Stimulated activated CD4-positive, alpha-beta T cell treated with anti-CD3 and anti-CD28 coated beads, Interleukin-4, amount 100 ng/mL, for 1 hour (primary cell): ENCODE results near the gene SLC22A3.
"Not testable (repeated sequence)": the region's sequence is repeated elsewhere in the genome, so short reads cannot be mapped to it uniquely, and the experiment has no call there.

Source experiments
- DNase-seq: peaks from one replicate; pipeline ENCODE4 v3.0.0-alpha.2; 2020

SLC22A3 gene

DNA sequence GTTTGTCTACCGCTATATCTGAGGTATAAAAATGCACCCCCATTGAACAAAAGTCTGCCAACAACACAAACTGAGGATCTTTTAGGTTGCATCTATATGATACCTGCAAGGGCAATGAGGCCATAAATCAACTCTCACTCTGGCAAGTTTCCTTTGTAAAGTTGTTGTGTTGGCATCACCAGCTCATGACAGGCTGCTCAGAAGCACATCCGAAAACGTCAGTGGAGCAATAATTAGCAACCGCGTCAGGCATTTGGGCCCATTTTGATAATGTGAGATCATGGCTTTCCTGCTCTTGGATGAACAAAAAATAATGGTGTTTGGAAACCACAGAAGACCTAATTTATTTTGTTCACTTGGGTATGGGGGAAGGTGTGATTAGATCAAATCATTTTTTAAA is 12.0 kb upstream of the SLC22A3 start:
- no peak for DNase-seq

DNA sequence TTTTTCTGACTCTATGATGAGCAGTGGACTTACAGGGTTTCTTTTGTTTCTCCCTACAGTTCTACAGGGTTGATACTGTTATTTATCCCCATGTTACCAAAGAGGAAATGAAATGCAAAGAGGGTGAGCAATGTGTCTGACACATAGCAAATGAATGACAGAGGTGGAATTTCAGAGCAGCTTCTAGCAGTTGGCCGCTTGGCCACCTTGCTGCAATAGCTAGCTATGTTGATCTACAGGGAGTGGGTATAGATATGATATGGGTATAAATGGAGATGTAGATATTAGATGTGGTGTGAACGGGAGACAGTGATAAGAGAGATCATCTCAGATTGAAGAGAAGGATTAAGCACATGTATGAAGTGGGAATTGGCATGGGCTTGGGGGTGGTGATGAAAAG is 10.9 kb upstream of the SLC22A3 start:
- DNase-seq, result no peak

DNA sequence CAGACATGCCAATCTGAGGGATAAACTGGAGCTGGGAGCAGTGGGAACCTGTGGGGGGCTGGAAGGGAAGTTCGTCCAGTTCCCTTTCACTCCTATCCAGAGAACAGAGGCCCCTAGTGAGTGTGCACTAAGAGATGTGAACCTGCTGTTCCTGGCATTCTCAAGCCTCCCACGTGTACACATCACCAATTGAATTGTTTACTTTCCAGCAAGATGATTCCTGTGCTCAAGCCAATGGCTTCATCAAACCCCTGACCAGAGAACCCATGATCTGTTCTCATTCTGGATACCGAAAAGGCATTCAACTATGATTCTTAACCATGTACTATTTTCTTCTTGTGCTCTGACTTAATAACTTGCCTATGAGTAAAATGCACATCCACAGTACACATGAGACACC is 10.2 kb upstream of the SLC22A3 start:
- no peak for DNase-seq

DNA sequence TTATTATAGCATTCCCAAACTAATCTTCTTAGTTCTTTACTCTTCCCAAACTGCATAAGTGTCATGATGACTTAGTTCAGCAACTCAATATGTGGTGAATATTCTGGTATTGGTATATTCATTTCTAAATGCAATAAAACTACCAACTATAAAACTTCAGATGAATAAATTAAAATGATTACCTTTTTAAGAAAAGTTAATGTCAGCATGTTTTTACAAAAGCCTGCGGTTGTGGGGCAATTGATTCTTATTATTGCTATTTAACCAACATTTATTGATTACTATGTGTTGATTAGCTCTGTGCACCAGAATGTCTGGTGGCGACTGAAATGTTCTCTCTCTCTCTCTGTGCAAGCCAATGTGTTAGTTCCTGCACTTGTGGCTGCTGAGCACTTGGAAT is 5.0 kb upstream of the SLC22A3 start:
- no peak for DNase-seq

DNA sequence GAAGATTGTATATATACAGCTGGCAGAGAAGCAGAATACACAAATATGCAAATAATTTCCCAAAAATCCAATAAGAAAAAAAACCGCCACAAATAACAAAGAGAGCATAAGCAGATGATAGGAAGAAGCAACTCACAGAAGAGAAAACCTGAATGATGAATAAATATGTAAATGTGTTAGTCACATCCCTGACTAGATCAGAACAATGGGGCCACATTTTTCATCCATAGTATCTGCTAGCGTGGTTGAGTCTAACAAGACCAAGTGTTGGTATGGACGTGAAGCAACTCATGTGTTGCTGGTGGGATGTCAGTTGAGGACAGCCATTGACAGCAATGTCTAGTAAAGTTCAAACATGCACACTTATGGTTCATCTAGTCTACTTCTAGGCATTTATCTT is 3.9 kb upstream of the SLC22A3 start:
- no peak for DNase-seq

DNA sequence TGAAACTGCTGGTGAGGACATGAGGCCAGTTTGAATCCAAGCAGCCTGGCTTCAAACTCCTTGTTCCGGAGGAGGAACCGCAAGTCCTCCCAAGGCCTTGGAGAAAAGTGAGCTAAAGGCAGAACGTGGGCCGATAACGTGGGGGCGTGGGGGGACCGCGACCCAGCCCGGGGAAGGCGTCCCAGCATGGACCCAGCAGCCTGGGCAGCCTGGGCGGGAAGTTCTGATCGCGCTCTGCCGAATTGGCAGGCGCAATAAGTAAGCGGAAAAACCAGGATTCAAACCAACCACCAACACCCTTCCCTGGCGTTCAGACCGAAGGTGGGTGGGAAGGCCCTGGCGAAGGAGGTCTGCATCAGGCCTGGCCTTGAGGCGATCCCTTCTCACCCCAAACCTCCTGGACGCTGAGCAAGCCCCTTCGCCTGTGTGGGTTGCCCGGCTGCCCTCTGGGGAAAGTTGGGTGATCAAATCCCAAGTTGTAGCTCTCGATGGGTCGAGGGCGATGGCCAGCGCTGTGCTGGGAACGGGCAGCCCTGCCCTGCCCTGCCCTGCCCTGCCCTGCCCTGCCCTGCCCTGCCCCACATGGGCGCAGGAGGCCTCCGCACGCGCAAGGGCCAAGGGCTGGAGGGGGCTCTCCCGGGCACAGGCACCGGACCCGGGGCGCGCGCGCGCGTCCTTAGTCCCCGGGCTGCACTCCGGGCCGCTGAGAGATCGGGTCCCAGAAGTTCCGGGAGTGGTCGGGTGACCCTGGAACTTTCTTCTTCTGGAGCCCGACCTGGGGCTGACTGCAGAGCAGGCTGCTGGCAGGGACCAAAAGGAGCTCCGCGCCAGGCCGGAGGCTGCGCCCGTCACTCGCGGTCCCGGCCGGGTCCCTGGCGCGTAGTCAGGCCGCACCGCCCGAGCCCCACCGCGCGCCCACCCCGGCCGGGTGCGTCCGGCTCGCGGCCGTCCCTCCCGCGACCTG is 637 bp upstream of the SLC22A3 start:
- DNase-seq, result no peak

DNA sequence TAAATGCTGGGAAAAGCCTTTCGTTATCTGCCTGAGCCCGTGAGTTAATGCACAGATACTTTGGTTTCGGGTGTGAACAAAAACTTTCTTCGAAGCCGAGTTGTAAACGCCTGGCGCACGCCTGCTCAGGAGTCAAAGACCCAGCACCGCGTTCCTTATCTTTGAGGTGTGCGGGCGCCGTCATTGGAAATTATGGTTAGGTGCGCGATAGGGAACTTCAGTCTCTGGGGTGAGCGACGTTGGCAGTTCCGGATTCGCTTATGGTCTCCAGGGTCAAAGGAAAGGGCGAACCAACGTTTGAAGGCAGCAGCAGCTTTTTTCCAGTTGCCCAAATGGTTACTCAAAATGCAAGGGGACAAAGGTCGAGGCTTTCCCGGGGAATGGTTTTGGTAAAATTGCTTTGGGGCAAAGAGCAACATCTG is 853 bp downstream of the SLC22A3 start:
- DNase-seq, result no peak

DNA sequence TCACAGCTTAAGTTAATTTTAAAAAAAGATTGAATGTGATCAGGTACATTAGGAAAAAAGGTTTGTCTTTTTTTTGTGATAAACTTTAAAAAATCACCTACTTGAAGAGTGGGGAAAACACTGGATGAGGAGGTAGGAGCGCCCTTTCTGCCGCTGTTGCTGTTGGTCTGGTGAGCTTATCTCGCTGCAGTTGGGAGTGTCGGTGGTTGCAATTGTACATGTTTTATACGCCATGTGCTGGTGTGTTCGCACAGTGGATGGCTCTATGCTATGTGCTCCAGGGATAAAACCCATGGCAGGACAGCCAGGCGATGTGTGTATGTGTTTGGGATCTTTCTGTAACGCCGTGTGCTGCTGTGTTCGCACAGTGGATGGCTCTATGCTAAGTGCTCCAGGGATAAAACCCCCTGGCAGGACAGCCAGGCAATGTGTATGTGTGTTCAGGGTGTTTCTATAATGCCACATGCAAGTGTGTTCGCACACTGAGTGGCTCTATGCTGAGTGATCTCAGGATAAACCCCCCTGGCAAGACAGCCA is 1.7 kb downstream of the SLC22A3 start:
- no peak for DNase-seq

DNA sequence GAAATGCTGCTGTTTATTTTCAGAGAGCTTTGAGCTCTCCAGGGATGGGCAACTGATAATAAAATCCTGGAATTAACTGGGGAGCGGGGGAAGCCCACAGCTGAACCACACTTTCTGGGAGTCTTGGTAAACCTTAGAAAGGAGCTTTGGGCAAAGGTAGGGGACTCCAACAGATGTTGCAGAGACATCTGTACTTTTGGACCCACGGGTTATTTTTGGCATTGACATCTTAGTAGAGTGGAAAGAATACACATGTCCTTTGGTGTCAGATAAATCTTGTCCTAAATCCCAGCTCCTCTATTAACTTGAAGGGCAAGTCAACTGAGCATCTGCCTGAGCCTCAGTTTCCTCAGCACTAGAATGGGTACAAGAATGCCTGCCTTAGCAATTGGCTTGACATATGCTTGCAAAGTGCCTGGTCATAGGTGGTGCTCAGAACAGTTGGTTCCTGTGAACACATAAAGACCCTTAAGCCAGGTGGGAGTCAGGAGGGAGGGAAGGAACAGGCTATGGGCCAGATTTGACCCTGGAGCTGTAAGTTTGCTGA is 5.8 kb downstream of the SLC22A3 start:
- DNase-seq, result no peak

DNA sequence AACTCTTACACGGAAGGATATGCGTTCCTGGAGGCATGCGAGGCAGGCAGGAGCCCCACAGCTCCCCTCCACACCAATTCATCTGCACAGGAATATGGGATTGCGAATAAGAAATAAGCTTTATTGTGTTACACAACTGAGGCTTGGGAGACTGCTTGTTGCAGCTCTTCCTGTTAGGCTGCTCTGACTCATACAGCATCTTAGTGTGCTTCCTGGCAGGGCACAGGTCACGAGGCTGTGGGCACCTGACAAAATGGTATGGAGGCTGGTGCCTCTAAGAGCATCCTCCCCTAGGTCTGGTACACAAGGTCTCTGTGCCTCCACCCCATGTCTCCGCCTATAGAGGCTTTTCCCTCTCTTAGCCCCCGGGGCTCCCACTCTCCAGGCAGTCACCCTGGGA is 6.8 kb downstream of the SLC22A3 start:
- no peak for DNase-seq

DNA sequence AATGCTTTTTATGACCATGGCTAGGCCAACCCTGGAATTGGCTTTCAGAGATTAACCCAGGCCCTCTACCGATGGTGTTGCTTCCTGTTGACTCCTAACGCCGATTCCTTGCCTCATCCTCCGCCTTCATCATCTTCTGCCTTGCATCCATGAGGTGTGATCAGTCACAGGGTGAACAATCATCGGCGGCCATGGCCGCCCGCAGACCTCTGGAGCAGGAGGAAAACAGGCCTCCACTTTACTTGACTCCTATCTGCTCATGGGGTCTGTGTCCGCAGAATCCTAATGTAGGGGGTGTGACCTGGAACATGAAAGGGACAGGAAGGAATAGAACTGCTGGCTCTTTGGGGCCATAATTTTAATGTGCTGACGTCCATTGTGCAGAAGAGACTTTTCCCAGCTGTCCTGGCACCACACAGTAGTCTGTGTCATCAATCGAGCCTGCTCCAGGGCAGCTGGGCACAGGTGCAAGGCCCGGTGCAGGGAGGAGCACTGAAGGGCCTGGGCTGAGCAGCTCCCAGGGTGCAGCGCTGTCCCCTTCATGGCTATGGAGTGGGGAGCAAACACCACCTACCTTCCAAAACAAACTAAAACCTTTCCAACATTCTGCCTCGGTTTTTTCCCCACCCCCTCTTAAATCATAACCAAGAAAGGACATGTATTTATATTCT is 8.0 kb downstream of the SLC22A3 start:
- DNase-seq, result no peak

DNA sequence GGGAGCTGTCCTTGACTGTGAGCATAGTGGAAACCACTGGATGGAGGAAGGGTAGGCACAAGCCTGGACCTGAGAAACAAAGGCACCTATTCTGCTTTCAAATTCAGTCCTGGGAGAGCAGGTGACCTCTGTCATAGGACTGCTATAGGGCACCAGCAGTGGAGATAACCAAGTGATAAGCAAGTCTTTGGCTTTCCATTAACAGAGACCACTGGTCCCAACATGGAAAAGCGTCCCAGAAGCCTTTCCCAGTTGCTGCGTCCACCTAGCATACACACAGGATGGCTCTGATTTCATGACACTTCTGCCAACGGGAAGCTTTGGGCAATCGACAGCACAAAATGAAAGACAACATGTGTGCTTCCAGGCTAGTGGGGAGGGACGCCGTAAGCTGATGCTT is 8.9 kb downstream of the SLC22A3 start:
- DNase-seq, result no peak

DNA sequence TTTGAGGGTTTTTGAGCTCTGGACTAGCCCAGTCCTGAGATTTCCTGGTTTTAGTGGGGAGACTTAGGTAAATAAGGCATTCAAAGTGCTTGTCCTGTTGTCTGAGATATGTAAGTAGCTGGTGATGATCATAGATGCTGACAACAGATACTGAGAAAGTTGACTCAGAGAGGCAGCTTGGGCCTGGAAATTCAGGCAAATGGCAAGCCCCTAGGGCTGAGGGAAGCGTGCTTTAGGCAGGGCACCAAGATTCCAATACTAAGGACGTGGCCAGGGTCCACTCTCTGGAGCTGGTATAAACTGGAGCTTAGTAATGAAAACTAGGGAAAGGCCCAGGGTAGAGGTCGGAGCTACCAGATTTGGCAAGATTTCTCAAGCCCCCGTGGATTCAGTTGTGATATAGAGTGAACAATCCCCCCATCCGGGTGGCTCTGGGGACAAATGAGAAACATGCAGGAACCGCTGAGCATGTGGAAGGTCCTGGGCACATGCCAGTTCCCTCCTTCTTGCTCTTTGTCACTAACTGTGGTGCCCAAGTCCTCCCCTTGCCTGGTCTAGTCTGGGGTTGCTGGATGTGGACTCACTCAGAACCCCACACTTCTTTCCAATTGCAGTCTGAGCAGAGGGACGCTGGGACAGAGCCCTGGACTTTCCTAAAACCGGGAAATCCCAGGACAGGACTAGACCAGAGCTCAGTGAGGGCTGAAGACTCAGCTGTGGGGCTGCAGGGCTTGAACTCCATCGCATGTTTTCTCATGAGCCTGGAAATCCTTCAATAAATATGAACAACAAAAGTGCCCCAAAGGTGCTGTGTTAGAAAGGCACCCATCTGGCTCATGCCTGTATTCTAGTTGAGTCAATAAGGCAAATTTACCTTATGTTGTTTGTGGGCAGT is 10.3 kb downstream of the SLC22A3 start:
- DNase-seq, result no peak

DNA sequence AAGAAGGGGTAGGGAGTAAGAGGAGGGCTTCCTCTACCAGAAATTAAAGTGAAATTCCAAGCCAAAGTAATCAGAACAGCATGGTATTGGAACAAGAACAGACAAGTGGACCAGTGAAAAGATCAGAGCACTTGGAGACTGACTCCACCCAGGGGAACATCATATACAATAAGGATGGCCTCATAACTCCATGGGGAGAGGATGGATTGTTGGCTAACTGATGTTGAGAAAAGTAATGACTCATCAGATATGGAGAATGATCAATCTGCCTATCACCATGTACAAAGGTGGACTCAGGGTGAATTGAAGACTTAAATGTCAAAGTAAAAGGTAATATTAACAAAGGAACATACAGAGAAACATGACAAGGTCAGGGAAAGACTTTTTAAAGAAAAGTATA is 12.8 kb downstream of the SLC22A3 start:
- no peak for DNase-seq

DNA sequence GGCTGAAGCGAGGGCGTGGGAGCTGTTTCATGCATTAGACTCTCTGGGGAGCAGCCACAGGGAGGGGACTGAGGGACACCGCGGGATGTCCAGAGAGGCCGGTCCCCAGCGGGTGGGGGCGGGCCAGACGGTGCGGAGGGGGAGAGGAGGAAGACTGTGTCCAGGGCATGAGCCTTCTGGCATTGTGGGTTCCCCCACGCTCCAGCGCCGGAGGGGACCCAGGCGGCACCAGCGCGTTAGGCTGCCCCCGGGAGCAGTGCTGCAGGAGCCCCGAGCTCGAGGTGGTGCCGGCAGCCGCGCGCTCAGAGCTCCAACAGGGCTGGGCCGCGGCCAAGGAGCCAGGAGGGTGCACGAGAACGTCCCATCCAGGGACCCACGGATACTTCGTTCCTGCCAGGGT is 14.4 kb downstream of the SLC22A3 start:
- no peak for DNase-seq

DNA sequence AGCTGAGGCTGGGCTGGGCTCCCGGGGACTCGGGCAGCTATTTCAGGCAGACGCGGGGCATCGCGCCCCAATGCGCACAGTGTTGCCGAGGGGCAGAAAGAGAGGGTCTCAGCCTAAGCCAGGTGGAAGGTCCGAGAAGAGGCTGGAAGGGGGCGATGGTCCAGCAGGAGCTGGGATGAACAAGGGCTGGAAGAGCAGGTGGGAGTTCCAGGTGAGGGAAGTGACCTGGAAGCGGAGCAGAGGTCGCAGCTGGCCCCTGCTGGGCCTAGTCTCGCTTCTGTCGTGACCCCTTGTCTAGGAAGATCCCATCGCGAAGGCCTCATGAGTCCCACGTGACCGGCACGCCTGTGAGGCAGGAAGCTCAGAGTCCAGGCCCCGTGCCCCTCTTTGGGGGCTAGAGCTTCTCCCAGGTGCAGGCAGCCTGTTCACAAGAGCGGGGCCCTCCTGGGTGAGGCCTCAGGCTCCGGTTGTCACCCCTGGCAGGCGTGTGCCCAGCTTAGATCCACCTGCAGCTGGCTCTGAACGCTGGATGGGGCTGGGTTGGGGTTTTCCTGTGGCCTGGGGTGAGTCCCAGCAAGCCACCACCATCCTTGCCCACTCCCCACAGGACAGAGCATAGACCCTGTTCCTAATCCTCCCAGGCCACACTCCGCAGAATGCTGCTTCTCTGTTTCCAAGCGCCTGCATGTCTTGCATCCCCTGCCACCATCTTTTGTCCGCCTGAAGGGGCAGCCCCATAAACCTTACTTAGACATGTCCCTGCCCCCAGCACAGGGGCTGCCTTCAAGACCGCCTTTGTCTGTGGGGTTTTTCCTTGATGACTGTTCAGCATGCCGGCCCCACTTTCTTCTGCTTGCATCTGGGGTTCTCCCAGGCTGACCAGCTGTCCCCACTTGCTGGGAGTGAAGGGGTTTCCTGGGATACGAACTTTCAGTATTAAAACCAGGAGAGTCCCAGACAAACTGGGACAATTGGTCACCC is 15.1 kb downstream of the SLC22A3 start:
- no peak for DNase-seq

DNA sequence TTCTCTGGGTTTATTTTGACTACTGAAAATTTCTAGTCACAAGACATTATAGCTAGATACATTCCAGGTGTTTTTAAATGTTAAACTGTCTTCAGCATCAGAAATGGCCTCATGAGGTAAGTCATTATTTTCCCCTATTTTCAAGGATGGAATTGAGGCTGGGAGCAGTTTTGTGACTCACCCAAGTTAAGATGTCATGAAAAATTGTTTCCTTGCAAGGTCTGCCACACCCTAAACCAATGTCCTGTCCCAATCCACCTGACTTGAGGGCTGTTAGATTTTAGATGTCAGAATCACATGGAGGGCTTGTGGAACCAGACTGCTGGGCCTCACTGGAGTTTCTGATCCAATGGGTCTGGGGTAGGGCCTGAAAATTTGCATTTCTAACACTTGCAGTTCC is 16.9 kb downstream of the SLC22A3 start:
- no peak for DNase-seq

DNA sequence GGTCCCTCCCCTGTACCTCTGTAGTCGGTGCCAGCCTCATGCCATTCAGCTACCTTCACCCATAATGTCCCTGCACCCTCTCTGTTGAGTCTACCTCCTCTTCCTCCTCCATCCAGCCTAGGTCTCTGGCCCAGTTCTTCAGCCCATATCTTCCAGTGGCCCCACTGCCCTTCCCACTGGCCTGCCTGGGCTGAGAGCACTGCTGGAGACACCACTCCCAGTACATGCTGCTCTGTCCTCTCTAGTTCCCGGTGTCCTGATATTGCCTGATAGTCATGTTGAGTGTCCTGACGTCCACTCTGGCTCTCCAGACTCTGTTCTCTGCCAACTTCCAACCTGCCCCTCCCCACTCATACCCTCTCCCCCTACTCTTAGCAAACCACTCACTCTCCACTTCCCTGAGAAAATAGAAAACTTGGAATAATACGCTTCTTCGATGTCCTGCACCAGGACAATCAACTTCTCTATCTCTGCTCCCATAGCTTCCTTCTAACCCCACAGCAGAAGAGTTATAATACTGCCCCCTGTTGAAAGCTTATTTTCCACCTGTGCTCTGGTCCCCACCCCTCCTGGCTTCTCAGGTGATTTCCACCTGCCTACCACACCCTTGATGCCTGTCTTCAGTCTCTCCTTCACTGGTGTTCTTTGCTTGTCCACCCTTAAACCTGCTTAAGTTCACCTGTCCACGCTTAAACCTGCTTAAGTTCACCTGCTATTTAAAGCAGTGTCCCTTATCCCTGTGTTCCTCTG is 19.8 kb downstream of the SLC22A3 start:
- no peak for DNase-seq

DNA sequence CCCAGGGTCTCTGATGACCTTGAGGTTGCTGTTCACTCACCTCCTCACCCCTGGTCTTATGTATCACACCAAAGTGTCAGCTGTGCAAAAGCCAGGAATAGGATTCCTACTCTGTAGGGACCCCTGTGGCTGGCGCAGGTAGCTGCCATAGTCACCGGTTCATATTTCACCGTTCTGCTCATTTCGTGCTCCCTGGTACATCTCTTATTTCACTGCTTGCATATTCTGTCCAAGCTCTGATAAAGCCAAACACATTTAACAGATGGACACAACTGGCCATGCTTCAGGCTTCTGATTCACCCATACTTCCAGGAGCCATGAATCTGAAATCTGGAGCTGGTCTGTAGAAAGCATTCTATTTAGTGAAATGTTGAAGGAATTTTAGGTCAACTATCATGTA is 20.5 kb downstream of the SLC22A3 start:
- DNase-seq, result no peak

DNA sequence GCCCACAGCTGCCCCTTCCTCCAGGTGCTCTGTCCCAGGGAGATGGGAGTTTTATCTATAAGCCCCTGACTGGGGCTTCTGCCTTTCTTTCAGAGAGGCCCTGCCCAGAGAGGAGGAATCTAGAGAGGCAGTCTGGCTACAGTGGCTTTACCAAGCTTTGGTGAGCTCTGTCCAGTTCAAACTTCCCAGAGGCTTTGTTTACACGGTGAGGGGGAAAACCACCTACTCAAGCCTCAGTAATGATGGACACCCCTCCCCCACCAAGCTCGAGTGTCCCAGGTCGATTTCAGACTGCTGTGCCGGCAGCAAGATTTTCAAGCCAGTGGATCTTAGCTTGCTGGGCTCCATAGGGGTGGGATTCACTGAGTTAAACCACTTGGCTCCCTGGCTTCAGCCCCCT is 25.4 kb downstream of the SLC22A3 start:
- DNase-seq, result not testable (repeated sequence)
